ENCODE data around the gene WHAMM. TPM values are rescaled to one million over a fixed set of nuclear protein-coding genes. Genes with fewer than 3 reads are reported as not detected.

The WHAMM gene
- total and polyA plus RNA-seq, 2 of the 4 experiments (the other 2 are of a cell fraction): 1.4 to 4.1 TPM

Other genes starting within 250 kb of the WHAMM start
- 6.9 and 12.5 TPM in 2 replicates for gene CPEB1, start 162.3 kb upstream of the WHAMM start, total RNA-seq (2012; rRNA removed)
- gene CPEB1, start 162.3 kb upstream of the WHAMM start, polyA plus RNA-seq (2012; rRNA removed): 7.8 and 8.9 TPM in 2 replicates
- gene AP3B2, start 99.8 kb upstream of the WHAMM start, total RNA-seq (2012; rRNA removed): not detected in 2 replicates
- 0.07 and 0.14 TPM in 2 replicates for gene AP3B2, start 99.8 kb upstream of the WHAMM start, polyA plus RNA-seq (2012; rRNA removed)
- gene FSD2, start 3.6 kb upstream of the WHAMM start, total RNA-seq (2012; rRNA removed): not detected in 2 replicates
- not detected in 2 replicates for gene FSD2, start 3.6 kb upstream of the WHAMM start, polyA plus RNA-seq (2012; rRNA removed)
- gene HOMER2, start 143.1 kb downstream of the WHAMM start, total RNA-seq (2012; rRNA removed): 0.54 and 0.56 TPM in 2 replicates
- gene HOMER2, start 143.1 kb downstream of the WHAMM start, polyA plus RNA-seq (2012; rRNA removed): 0.79 and 0.92 TPM in 2 replicates
- 29.6 and 38.9 TPM in 2 replicates for gene RAMAC, start 176.6 kb downstream of the WHAMM start, total RNA-seq (2012; rRNA removed)
- 18.5 and 23.6 TPM in 2 replicates for gene RAMAC, start 176.6 kb downstream of the WHAMM start, polyA plus RNA-seq (2012; rRNA removed)
- gene C15orf40, start 202.0 kb downstream of the WHAMM start, total RNA-seq (2012; rRNA removed): 4.4 and 7.0 TPM in 2 replicates
- 10.7 and 12.3 TPM in 2 replicates for gene C15orf40, start 202.0 kb downstream of the WHAMM start, polyA plus RNA-seq (2012; rRNA removed)